Ramos (cell line): ENCODE data around the gene ZNF611.
"Not testable (repeated sequence)": the region's sequence is repeated elsewhere in the genome, so short reads cannot be mapped to it uniquely, and the experiment has no call there.

ENCODE experiments used
- in situ Hi-C: fragments of 300-500 bp; cut with MboI; formaldehyde crosslinking; loops from one replicate; pipeline ENCODE4 v1.14.3; 2022; ENCODE audit warnings: low sequenced_read_pairs; ENCODE audit not compliant: unreplicated experiment

The ZNF611 gene

DNA sequence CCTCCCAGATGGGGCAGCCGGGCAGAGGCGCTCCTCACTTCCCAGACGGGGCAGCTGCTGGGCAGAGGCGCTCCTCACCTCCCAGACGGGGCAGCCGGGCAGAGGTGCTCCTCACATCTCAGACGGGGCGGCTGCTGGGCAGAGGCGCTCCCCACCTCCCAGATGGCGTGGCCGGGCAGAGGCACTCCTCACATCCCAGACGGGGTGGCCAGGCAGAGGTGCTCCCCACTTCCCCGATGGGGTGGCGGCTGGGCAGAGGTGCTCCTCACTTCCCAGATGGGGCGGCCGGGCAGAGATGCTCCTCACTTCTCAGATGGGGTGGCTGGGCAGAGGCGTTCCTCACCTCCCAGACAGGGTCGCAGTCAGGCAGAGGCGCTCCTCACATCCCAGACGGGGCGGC, 14.3 kb downstream of the ZNF611 start:
- in situ Hi-C loops: not testable (repeated sequence)

GRCh38 chr19:52716522-52716921, 18.3 kb downstream of the ZNF611 start:
- in situ Hi-C loops: no loop called here

GRCh38 chr19:52715902-52716301, 18.9 kb downstream of the ZNF611 start:
- in situ Hi-C loops: not testable (repeated sequence)

DNA sequence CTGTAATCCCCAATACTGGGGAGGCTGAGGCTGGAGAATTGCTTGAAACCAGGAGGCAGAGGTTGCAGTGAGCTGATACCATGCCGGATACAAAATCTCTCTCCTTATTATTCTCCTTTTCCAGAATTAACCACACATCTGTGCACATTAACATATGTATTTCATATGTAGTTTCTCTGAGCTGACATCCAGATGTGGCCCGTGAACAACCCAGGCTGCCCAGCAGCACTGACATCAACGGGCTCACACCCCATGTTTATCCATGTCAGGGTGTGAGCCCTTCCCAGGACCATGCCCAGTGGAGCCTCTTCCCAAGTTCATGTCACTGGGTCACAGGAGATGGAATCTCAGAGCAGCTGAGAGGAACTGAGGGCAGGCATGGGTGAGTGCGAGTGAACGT, 19.5 kb downstream of the ZNF611 start:
- in situ Hi-C loops: not testable (repeated sequence)

- in situ Hi-C loops: not testable (repeated sequence)
These were observed 21.8 kb downstream of the ZNF611 start for GRCh38 chr19:52713051-52713450.

DNA sequence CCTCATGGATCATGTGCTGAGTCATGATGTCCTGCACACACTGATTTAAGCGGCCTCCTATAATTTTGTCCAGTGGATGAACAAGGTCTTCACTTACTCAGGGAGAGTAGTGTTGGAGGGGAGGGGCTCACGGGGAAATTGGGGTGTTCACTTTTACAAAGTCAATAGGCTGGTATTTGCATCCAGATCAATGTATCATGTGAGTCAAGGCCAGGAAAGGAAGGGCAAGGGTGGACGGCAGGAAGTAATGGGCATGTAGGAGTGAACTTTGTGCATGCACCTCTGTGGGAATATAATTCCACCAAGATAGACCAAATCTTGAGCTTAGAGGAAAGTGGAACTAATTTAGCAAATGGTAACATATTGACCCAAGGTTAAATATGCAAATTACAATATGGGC, 23.2 kb downstream of the ZNF611 start:
- in situ Hi-C loops: not testable (repeated sequence)

DNA sequence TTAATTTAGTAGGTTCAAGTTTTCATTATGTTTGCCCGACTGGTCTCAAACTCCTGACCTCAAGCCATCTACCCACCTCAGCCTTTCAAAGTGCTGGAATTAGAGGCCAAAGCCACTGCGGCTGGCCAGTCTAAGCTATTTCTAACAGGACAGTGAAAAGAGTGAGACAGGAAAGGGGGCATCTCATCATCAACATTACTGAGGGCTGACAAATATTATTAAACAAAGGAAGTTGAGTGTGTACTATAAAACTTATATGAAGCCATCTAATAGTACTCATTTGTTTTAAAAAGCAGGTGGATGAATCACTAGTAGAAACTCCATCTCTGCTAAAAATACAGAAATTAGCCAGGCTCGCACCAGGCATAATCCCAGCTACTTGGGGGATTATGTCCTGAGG, 24.3 kb downstream of the ZNF611 start:
- in situ Hi-C loops: no loop called here

DNA sequence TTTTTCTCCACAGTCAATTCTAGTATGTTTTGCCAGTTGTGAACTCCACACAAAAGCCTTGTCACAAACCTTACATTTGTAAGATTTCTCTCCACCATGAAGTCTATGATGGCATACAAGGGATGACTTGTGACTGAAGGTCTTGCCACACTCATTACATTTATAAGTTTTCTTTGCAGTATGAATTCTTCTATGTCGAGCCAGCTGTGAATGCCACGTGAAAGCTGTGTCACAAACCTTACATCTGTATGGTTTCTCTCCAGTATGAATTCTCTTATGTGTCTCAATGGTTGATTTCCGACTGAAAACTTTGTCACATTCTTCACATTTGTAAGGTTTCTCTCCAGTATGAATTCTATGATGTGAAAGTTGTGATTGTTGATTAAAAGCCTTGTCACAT, 29.2 kb downstream of the ZNF611 start:
- in situ Hi-C loops: not testable (repeated sequence)

GRCh38 chr19:52703917-52704316, 30.9 kb downstream of the ZNF611 start:
- in situ Hi-C loops: no loop called here

- in situ Hi-C loops: no loop called here
These were observed 34.2 kb downstream of the ZNF611 start for GRCh38 chr19:52700673-52701072.

GRCh38 chr19:52699555-52699954, 35.3 kb downstream of the ZNF611 start:
- in situ Hi-C loops: not testable (repeated sequence)

DNA sequence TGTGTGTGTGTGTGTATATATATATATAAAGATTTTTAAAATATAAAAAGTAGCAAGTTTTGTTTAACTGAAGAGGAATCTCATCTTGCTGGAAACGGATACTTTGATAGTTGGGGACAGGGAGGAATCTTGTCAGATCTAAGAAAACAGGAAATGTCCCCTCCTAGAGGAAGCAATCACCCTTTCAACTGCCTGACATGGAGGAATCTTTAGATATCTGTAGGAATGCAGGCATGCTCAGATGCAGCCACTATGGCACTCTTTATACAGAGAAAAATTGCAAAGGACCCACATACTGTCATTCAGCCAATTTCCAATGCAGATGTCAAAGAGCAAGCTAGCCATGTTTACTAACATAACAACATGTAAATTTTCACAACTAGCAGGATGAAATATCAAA, 38.8 kb downstream of the ZNF611 start:
- in situ Hi-C loops: no loop called here

DNA sequence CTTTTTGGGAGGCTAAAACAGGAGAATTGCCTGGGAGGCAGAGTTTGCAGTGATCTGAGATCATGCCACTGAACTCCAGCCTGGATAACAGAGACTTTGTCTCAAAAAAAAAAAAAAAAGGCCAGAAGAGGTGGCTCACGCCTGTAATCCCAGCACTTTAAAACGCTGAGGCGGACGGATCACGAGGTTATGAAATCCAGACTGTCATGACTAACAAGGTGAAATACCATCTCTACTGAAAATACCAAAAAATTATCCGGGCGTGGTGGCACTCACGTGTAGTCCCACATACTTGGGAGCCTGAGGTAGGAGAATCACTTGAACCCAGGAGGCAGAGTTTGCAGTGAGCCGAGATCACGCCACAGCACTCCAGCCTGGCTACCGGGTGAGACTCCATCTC, 39.9 kb downstream of the ZNF611 start:
- in situ Hi-C loops: no loop called here

DNA sequence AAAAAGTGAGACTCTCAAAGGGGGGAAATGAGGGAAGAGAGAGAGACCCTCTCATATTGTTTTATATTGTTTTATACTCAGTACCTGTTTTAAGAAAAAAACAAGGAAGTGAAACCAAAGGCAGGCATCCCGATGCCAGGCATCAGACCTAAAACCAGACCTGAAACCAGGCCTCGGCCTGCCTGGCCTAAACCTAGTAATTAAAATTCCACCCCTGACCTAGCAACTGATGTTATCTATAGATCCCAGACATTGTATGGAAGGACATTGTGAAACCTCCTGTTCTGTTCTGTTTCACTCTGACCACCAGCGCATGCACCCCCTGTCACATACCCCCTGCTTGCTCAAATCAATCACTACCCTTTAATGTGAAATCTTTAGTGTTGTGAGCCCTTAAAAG, 40.6 kb downstream of the ZNF611 start:
- in situ Hi-C loops: not testable (repeated sequence)

DNA sequence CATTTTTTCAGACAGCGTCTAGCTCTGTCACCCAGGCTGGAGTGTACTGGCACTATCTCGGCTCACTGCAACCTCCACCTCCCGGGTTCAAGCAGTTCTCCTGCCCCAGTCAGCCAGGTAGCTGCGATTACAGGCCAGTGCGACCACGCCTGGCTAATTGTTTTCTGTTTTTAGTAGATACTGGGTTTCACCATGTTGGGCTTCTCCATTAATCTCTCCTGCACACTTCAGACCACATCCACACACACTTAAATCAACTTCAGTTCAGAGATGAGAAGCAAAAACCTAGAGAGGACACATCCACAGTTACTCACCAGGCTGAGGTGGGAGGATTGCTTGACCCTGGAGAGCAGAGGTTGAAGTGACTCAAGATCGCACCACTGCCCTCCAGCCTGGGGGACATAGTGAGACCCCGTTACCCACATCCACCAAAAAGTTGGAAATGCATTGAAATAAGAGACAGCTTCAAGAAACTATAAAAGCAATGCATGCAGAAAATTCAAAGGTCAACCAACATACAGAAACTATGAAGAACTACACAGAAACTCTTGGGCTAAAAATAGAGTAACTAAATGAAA, 42.3 kb downstream of the ZNF611 start:
- in situ Hi-C loops: no loop called here

DNA sequence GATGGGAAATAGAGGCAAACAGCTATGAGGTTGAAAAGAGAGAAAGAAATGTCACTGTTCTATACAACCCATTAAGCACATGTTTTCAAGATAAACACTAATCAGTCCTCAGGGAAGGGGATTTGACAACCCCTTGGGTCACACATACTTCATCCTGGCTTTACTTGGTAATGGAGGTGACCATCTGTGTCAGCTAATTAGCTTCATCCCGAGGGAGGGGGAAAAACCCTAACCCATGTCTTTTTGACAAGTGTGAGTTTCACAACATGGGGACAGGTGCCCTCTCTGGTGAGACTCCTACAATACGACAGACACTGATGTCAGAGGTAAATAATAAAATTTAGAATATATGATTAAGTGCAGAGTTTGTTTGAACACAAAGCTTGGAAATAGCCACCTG, 43.1 kb downstream of the ZNF611 start:
- in situ Hi-C loops: no loop called here

DNA sequence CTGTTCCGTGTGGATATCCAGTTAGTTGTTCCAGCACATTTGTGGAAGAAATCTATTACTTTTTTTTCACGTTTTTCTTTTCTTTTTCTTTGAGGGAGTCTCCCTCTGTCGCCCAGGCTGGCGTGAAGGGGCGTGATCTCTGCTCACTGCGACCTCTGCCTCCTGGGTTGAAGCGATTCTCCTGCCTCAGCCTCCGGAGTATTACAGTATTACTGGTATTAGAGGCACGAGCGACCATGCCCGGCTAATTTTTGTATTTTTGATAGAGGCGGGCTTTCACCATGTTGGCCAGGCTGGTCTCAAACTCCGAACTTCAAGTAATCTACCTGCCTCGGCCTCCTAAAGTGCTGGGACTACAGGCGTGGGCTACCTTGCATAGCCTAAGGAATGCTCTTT, 43.6 kb downstream of the ZNF611 start:
- in situ Hi-C loops: no loop called here

GRCh38 chr19:52690369-52691214, 44.3 kb downstream of the ZNF611 start:
- in situ Hi-C loops: no loop called here

DNA sequence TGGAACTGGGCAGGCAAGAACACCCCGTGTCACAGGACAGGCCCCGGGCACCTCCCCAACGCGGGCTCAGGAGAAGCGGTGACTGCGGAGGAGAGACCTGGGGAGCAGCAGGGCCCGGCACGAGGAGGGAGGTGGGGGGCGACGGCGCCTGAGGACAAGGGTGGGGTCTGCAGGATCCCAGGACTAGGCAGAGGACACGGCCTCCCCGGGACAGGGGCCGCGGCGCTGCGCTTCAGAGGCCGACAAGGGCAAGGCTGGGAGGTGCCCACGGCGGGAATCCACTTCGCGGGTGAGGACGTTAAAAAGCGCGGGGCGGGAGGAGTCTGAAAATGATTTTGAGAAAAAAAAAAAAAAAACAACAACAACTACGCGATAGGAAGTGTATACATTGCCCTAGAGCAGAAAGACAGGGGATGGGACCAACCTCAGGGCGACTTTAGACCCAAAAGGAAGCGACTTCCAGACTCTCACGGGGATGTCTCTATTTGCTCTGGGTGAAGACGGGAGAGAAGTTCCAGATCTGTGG, 44.9 kb downstream of the ZNF611 start:
- in situ Hi-C loops: no loop called here

- in situ Hi-C loops: not testable (repeated sequence)
These were observed 45.7 kb downstream of the ZNF611 start for GRCh38 chr19:52688925-52689796.

DNA sequence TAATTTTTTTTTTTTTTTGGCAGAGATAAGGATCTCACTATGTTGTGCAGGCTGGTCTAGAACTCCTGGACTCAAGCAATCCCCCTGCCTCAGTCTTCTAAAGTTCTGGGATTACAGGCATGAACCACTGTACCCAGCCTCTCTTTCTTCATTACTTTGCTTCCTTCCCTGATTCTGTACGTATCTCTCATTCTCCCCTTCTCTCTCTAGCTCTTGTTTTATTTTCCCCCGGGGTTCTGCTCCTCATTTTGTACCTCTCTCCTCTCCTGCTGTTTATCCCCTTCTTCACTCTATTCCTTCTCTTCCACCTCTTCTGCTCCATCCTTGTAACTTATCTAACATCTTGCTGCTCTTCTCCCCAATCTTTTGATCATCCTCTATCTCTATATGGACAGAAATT, 46.5 kb downstream of the ZNF611 start:
- in situ Hi-C loops: no loop called here
